DMS153 treated with DMSO at 0.1 percent for 48 hours (cell line): ENCODE data around the gene PYROXD2.
"Not testable (repeated sequence)": the region's sequence is repeated elsewhere in the genome, so short reads cannot be mapped to it uniquely, and the experiment has no call there.

Experiments
- DNase-seq: peaks from one replicate; lab custom pipeline; 2025; ENCODE audit not compliant: unreplicated experiment; lab: John Stamatoyannopoulos, UW

PYROXD2 gene

GRCh38 chr10:98370831-98371820 is 43.9 kb downstream of the PYROXD2 start:
- peak; percentile 59 for DNase-seq

- DNase-seq, result no peak
Measured at GRCh38 chr10:98369801-98370200, 45.2 kb downstream of the PYROXD2 start.

GRCh38 chr10:98368644-98369043 is 46.3 kb downstream of the PYROXD2 start:
- no peak for DNase-seq

- DNase-seq, result no peak
Measured at GRCh38 chr10:98367604-98368451, 47.2 kb downstream of the PYROXD2 start.

- DNase-seq, result no peak
Measured at GRCh38 chr10:98366062-98366530, 48.9 kb downstream of the PYROXD2 start.

- no peak for DNase-seq
Measured at GRCh38 chr10:98365406-98366061, 49.4 kb downstream of the PYROXD2 start.

- DNase-seq, result no peak
Measured at GRCh38 chr10:98364432-98365102, 50.4 kb downstream of the PYROXD2 start.

GRCh38 chr10:98363220-98363619 is 51.8 kb downstream of the PYROXD2 start:
- no peak for DNase-seq

- peak; percentile 66 for DNase-seq
Measured at GRCh38 chr10:98361131-98362025, 53.6 kb downstream of the PYROXD2 start.

- DNase-seq, result peak; percentile 88
Measured at GRCh38 chr10:98357194-98357822, 57.7 kb downstream of the PYROXD2 start.

GRCh38 chr10:98354491-98354890 is 60.5 kb downstream of the PYROXD2 start:
- DNase-seq, result no peak

- DNase-seq, result no peak
Measured at GRCh38 chr10:98353170-98353569, 61.8 kb downstream of the PYROXD2 start.

GRCh38 chr10:98351831-98352402 is 63.1 kb downstream of the PYROXD2 start:
- no peak for DNase-seq

GRCh38 chr10:98349508-98349922 is 65.5 kb downstream of the PYROXD2 start:
- no peak for DNase-seq

GRCh38 chr10:98346847-98347246 is 68.1 kb downstream of the PYROXD2 start:
- no peak for DNase-seq

- peak; percentile 30 for DNase-seq
Measured at GRCh38 chr10:98344589-98345038, 70.4 kb downstream of the PYROXD2 start.

GRCh38 chr10:98341701-98342100 is 73.3 kb downstream of the PYROXD2 start:
- DNase-seq, result not testable (repeated sequence)

- no peak for DNase-seq
Measured at GRCh38 chr10:98340940-98341310, 74.1 kb downstream of the PYROXD2 start.
